K562 (cell line): Measurements from ENCODE around the gene BIRC7. TPM values are rescaled to one million over a fixed set of nuclear protein-coding genes. Genes with fewer than 3 reads are reported as not detected.

ENCODE experiments used
- ARID1B ChIP-seq: fragments of 450-650 bp; IDR thresholded peaks from 2 replicates; pipeline ENCODE4 v1.6.1; 2016; ENCODE audit warnings: antibody characterized with exemption, mild to moderate bottlenecking, inconsistent platforms
- BACH1 ChIP-seq: fragments of 200-800 bp; sonication (Bioruptor generic); IDR thresholded peaks from 2 replicates; pipeline ENCODE4 v1.6.1; 2016; ENCODE audit warnings: missing genetic modification characterization, missing compliant biosample characterization
- BCOR ChIP-seq: fragments of 450-650 bp; IDR thresholded peaks from 2 replicates; pipeline ENCODE4 v1.6.1; 2016
- CHCHD3 ChIP-seq: fragments of 250-450 bp; sonication (Bioruptor Pico); IDR thresholded peaks from 2 replicates; pipeline ENCODE4 v2.1.2; 2022; ENCODE audit warnings: mild to moderate bottlenecking
- COPS2 ChIP-seq: fragments of 450-650 bp; conservative IDR thresholded peaks from 2 replicates; pipeline ENCODE4 v1.6.1; 2016; ENCODE audit warnings: mild to moderate bottlenecking, moderate library complexity
- FOXP1 ChIP-seq: sonication (generic); formaldehyde crosslinking; IDR thresholded peaks from 2 replicates; pipeline ENCODE4 v1.8.0; 2022; ENCODE audit warnings: mild to moderate bottlenecking, missing genetic modification reagents
- GABPB2 ChIP-seq: fragments of 250-450 bp; sonication (Bioruptor Pico); conservative IDR thresholded peaks from 2 replicates; pipeline ENCODE4 v1.5.1; 2021; ENCODE audit warnings: mild to moderate bottlenecking
- HDAC6 ChIP-seq: IDR thresholded peaks from 2 replicates; pipeline ENCODE4 v1.6.1; 2012; ENCODE audit warnings: low read depth, mild to moderate bottlenecking, control low read depth, inconsistent platforms, low read length, moderate library complexity
- HNRNPH1 ChIP-seq: fragments of 200-400 bp; formaldehyde crosslinking; optimal IDR thresholded peaks from 2 replicates; pipeline ENCODE3; 2017; ENCODE audit warnings: low read depth, mild to moderate bottlenecking, low read length, moderate library complexity
- MCM5 ChIP-seq: fragments of 450-650 bp; IDR thresholded peaks from 2 replicates; pipeline ENCODE4 v1.6.1; 2016; ENCODE audit warnings: low read depth
- PTRF ChIP-seq: fragments of 450-650 bp; IDR thresholded peaks from 2 replicates; pipeline ENCODE4 v1.6.1; 2016; ENCODE audit warnings: mild to moderate bottlenecking, missing genetic modification characterization, missing compliant biosample characterization
- SMAD3 ChIP-seq: fragments of 450-650 bp; formaldehyde crosslinking; conservative IDR thresholded peaks from 2 replicates; pipeline ENCODE4 v1.4.0; 2020; ENCODE audit warnings: mild to moderate bottlenecking
- SMARCA4 ChIP-seq: fragments of 450-650 bp; IDR thresholded peaks from 2 replicates; pipeline ENCODE4 v1.6.1; 2016
- STAT5A ChIP-seq: IDR thresholded peaks from 2 replicates; pipeline ENCODE4 v1.6.1; 2012; ENCODE audit warnings: low read length, inconsistent platforms, borderline replicate concordance
- TCF3 ChIP-seq: sonication (generic); formaldehyde crosslinking; IDR thresholded peaks from 2 replicates; pipeline ENCODE4 v1.4.0; 2020; ENCODE audit warnings: mild to moderate bottlenecking, missing genetic modification reagents
- TFAM ChIP-seq: fragments of 250-450 bp; sonication (Bioruptor Pico); conservative IDR thresholded peaks from 2 replicates; pipeline ENCODE4 v1.5.0; 2021; ENCODE audit warnings: mild to moderate bottlenecking, moderate library complexity
- ZC3H4 ChIP-seq: sonication (generic); formaldehyde crosslinking; IDR thresholded peaks from 2 replicates; pipeline ENCODE4 v1.9.0; 2021; ENCODE audit warnings: missing genetic modification reagents, borderline replicate concordance
- ZNF212 ChIP-seq: fragments of 450-650 bp; formaldehyde crosslinking; IDR thresholded peaks from 2 replicates; pipeline ENCODE4 v1.4.0; 2020; ENCODE audit warnings: mild to moderate bottlenecking
- ZNF324 ChIP-seq: fragments of 250-450 bp; sonication (Bioruptor Pico); IDR thresholded peaks from 2 replicates; pipeline ENCODE4 v1.4.0; 2020; ENCODE audit warnings: mild to moderate bottlenecking
- ZNF668 ChIP-seq: fragments of 250-450 bp; sonication (Bioruptor Pico); IDR thresholded peaks from 2 replicates; pipeline ENCODE4 v1.8.0; 2022; ENCODE audit warnings: mild to moderate bottlenecking, inconsistent platforms
- ZNF830 ChIP-seq: fragments of 250-450 bp; sonication (Bioruptor Pico); IDR thresholded peaks from 2 replicates; pipeline ENCODE4 v1.5.0; 2021; ENCODE audit warnings: mild to moderate bottlenecking
- ZSCAN29 ChIP-seq: fragments of 450-650 bp; IDR thresholded peaks from 2 replicates; pipeline ENCODE4 v1.6.1; 2017
- polyA plus RNA-seq, 8 experiments: library from polyadenylated mRNA; depleted of rRNA in 4 of 8; stranded (reverse) in 5 of 8; unstranded in 3 of 8; fragments of >200 nt; fragmentation: Nextera tagmentation in 2 of 8; fragmentation: Illumina TruSeq in 1 of 8; extraction: Ambion mirVana in 2 of 8; extraction: Trizol in 1 of 8; gene quantifications; 2 replicates each; pipeline versions ENCODE4 v1.2.1 to v1.2.3, GENCODE V29; 2011 to 2014; ENCODE audit warnings: inconsistent platforms in 1 of 8, missing spikeins in 1 of 8
- total RNA-seq, 7 experiments: library from RNA; depleted of rRNA in 6 of 7; stranded (reverse); fragments of >200 nt in 6 of 7; fragmentation: Illumina TruSeq in 2 of 7; extraction: Trizol in 2 of 7; gene quantifications; 2 replicates each; pipeline versions ENCODE4 v1.2.1 to v1.2.3, GENCODE V29; 2011 to 2021; ENCODE audit warnings: low replicate concordance in 1 of 7
- TF ChIP-seq, protein P1 (sequence below): fragments of 250-450 bp; sonication (Bioruptor Pico); IDR thresholded peaks from 2 replicates; pipeline ENCODE4 v1.5.0; 2020; ENCODE audit warnings: mild to moderate bottlenecking, borderline replicate concordance
- TF ChIP-seq, protein P2 (sequence below): fragments of 250-450 bp; sonication (Bioruptor Pico); IDR thresholded peaks from 2 replicates; pipeline ENCODE4 v1.9.0; 2021; ENCODE audit warnings: mild to moderate bottlenecking, inconsistent platforms
- TF ChIP-seq, protein P3 (sequence below), 2 experiments: IDR thresholded peaks in 1 of 2; conservative IDR thresholded peaks in 1 of 2; 2 replicates each; pipeline ENCODE4 v1.6.1; 2016; ENCODE audit warnings: low read depth in 2 of 2, mild to moderate bottlenecking in 1 of 2, missing compliant biosample characterization in 1 of 2, missing genetic modification characterization in 1 of 2, moderate library complexity in 1 of 2

BIRC7 gene
- total and polyA plus RNA-seq, 9 of the 15 experiments (the other 6 are each of a cell fraction or from before 2014, with no cell fraction given): 0.14 to 0.19 (median 0.16) TPM; not detected in 5

DNA sequence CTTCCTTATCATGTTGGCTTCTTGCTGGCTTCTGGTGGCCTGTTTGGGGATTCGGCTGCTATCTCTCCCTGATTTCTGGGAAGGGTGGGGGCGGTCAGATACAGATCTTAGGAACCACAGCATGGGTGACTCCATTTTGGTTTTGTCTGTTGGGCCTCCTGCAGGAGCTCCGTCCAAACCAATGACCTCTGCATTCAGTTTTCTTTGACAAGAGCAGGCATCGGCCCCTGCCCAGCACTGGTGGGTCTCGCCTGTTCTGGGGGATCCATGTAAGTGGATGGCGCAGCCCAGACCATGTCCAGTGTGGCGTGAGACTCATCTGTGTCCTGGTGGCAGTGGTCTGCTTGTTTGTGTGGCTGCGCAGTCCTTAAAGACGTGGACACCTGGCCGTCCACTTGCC, 28.3 kb downstream of the BIRC7 start (continued):
- TF ChIP-seq PTRF (tag): peak; percentile 75; the same call in 1 of the 2 replicates
- 0 out of 2 replicates have a peak, but pooled peaks have one; percentile 27 for TF ChIP-seq ARID1B
- peak; percentile 92; the same call in 1 of the 2 replicates for TF ChIP-seq ZNF668 (CRISPR knock-in tag)
- no peak for TF ChIP-seq FOXP1 (CRISPR knock-in tag)
- no peak for TF ChIP-seq GABPB2
- TF ChIP-seq ZNF830 (CRISPR knock-in tag): peak; percentile 97
- TF ChIP-seq SMARCA4: no peak
- TF ChIP-seq HDAC6: no peak
- 0 out of 2 replicates have a peak, but pooled peaks have one; percentile 24 for TF ChIP-seq ZNF324 (CRISPR knock-in tag)
- peak; percentile 91 for TF ChIP-seq SMAD3 (CRISPR knock-in tag)
- no peak for TF ChIP-seq STAT5A
- no peak for TF ChIP-seq COPS2
- TF ChIP-seq, protein P1, sequence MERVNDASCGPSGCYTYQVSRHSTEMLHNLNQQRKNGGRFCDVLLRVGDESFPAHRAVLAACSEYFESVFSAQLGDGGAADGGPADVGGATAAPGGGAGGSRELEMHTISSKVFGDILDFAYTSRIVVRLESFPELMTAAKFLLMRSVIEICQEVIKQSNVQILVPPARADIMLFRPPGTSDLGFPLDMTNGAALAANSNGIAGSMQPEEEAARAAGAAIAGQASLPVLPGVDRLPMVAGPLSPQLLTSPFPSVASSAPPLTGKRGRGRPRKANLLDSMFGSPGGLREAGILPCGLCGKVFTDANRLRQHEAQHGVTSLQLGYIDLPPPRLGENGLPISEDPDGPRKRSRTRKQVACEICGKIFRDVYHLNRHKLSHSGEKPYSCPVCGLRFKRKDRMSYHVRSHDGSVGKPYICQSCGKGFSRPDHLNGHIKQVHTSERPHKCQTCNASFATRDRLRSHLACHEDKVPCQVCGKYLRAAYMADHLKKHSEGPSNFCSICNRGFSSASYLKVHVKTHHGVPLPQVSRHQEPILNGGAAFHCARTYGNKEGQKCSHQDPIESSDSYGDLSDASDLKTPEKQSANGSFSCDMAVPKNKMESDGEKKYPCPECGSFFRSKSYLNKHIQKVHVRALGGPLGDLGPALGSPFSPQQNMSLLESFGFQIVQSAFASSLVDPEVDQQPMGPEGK (CRISPR knock-in tag): peak; percentile 90; the same call in 1 of the 2 replicates
- TF ChIP-seq BACH1 (tag): no peak; the same call in 1 of the 2 replicates
- TF ChIP-seq ZC3H4 (CRISPR knock-in tag): no peak
- TF ChIP-seq BCOR: no peak
- no peak for TF ChIP-seq TFAM
- TF ChIP-seq, protein P2, sequence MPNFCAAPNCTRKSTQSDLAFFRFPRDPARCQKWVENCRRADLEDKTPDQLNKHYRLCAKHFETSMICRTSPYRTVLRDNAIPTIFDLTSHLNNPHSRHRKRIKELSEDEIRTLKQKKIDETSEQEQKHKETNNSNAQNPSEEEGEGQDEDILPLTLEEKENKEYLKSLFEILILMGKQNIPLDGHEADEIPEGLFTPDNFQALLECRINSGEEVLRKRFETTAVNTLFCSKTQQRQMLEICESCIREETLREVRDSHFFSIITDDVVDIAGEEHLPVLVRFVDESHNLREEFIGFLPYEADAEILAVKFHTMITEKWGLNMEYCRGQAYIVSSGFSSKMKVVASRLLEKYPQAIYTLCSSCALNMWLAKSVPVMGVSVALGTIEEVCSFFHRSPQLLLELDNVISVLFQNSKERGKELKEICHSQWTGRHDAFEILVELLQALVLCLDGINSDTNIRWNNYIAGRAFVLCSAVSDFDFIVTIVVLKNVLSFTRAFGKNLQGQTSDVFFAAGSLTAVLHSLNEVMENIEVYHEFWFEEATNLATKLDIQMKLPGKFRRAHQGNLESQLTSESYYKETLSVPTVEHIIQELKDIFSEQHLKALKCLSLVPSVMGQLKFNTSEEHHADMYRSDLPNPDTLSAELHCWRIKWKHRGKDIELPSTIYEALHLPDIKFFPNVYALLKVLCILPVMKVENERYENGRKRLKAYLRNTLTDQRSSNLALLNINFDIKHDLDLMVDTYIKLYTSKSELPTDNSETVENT (CRISPR knock-in tag): no peak
- no peak for TF ChIP-seq MCM5
- TF ChIP-seq, protein P3, sequence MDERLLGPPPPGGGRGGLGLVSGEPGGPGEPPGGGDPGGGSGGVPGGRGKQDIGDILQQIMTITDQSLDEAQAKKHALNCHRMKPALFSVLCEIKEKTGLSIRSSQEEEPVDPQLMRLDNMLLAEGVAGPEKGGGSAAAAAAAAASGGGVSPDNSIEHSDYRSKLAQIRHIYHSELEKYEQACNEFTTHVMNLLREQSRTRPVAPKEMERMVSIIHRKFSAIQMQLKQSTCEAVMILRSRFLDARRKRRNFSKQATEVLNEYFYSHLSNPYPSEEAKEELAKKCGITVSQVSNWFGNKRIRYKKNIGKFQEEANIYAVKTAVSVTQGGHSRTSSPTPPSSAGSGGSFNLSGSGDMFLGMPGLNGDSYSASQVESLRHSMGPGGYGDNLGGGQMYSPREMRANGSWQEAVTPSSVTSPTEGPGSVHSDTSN (CRISPR knock-in tag; IDR thresholded peaks at IDR 0.05; ENCODE audit: low read depth): no peak
- TF ChIP-seq, protein P3 (tag; conservative IDR thresholded peaks at IDR 0.05; ENCODE audit: low read depth): no peak
- TF ChIP-seq ZSCAN29: no peak
- no peak for TF ChIP-seq CHCHD3
- no peak for TF ChIP-seq HNRNPH1
- TF ChIP-seq ZNF212 (CRISPR knock-in tag): no peak
- TF ChIP-seq TCF3 (CRISPR knock-in tag): no peak
